Measurements from ENCODE around the gene DUSP22.
"Not testable (repeated sequence)": the region's sequence is repeated elsewhere in the genome, so short reads cannot be mapped to it uniquely, and the experiment has no call there.

The DUSP22 gene

GRCh38 chr6:279341-280029, 12.8 kb upstream of the DUSP22 start:
- DNase-seq (ENCODE audit: low read depth in 4 of 4, low spot score in 1 of 4) = no peak

GRCh38 chr6:280775-281468, 11.4 kb upstream of the DUSP22 start:
- DNase-seq (ENCODE audit: low read depth in 4 of 4, low spot score in 1 of 4) = no peak

- DNase-seq (ENCODE audit: low read depth in 4 of 4, low spot score in 1 of 4) = no peak
Observed at GRCh38 chr6:281469-282103, 10.7 kb upstream of the DUSP22 start.

- no peak for DNase-seq (ENCODE audit: low read depth in 4 of 4, low spot score in 1 of 4)
Observed at GRCh38 chr6:282177-282866, 10.0 kb upstream of the DUSP22 start.

GRCh38 chr6:282867-283416, 9.3 kb upstream of the DUSP22 start:
- DNase-seq (ENCODE audit: low read depth in 4 of 4, low spot score in 1 of 4) = no peak

- no peak for DNase-seq (ENCODE audit: low read depth in 4 of 4, low spot score in 1 of 4)
Observed at GRCh38 chr6:284486-284885, 7.8 kb upstream of the DUSP22 start.

- DNase-seq (ENCODE audit: low read depth in 4 of 4, low spot score in 1 of 4) = no peak
Observed at GRCh38 chr6:285030-285771, 7.1 kb upstream of the DUSP22 start.

GRCh38 chr6:285902-286301, 6.4 kb upstream of the DUSP22 start:
- DNase-seq (ENCODE audit: low read depth in 4 of 4, low spot score in 1 of 4) = not testable (repeated sequence)

GRCh38 chr6:286681-287488, 5.4 kb upstream of the DUSP22 start:
- no peak for DNase-seq (ENCODE audit: low read depth in 4 of 4, low spot score in 1 of 4)

GRCh38 chr6:287489-287860, 4.8 kb upstream of the DUSP22 start:
- no peak for DNase-seq (ENCODE audit: low read depth in 4 of 4, low spot score in 1 of 4)

- no peak for DNase-seq (ENCODE audit: low read depth in 4 of 4, low spot score in 1 of 4)
Observed at GRCh38 chr6:288866-289265, 3.4 kb upstream of the DUSP22 start.

GRCh38 chr6:290111-290922, 2.0 kb upstream of the DUSP22 start:
- DNase-seq (ENCODE audit: low read depth in 4 of 4, low spot score in 1 of 4) = no peak

GRCh38 chr6:291204-291696, 1.0 kb upstream of the DUSP22 start:
- DNase-seq (ENCODE audit: low read depth in 4 of 4, low spot score in 1 of 4) = no peak

GRCh38 chr6:292506-293192, 362 bp downstream of the DUSP22 start:
- DNase-seq (ENCODE audit: low read depth in 4 of 4, low spot score in 1 of 4) = peak; percentile 42 to 76 (median 56)

- DNase-seq (ENCODE audit: low read depth in 4 of 4, low spot score in 1 of 4) = peak in 2 of 4 experiments; percentile 13 to 36
Observed at GRCh38 chr6:293193-294174, 1.2 kb downstream of the DUSP22 start.

- DNase-seq (ENCODE audit: low read depth in 4 of 4, low spot score in 1 of 4) = no peak
Observed at GRCh38 chr6:294656-295565, 2.6 kb downstream of the DUSP22 start.
